T-helper 2 cell treated with Interferon-gamma antibody and Interleukin-4, amounts not matched to agents 5 μg/mL and 100 μg/mL, for 36 hours (primary cell): ENCODE data around the gene KNTC1.
A peak's percentile ranks its signal among the peaks of the same experiment; 100 is the strongest.
"Not testable (repeated sequence)": the region's sequence is repeated elsewhere in the genome, so short reads cannot be mapped to it uniquely, and the experiment has no call there.

Experiments used
- DNase-seq: peaks from one replicate; pipeline ENCODE4 v3.0.0; 2021; ENCODE audit warnings: low spot score
- H3K27ac Mint-ChIP-seq: one replicate; pipeline ENCODE4 v1.8.0; 2021; ENCODE audit warnings: mild to moderate bottlenecking, mixed read lengths
- H3K27me3 Mint-ChIP-seq: one replicate; pipeline ENCODE4 v1.8.0; 2021; ENCODE audit warnings: low read depth, mixed read lengths
- H3K36me3 Mint-ChIP-seq: one replicate; pipeline ENCODE4 v1.8.0; 2021; ENCODE audit warnings: low read depth, mixed read lengths
- H3K4me1 Mint-ChIP-seq: one replicate; pipeline ENCODE4 v1.8.0; 2021; ENCODE audit warnings: low read depth, mixed read lengths
- H3K4me3 Mint-ChIP-seq: one replicate; pipeline ENCODE4 v1.8.0; 2022; ENCODE audit warnings: mild to moderate bottlenecking, moderate library complexity, mixed read lengths
- H3K9me3 Mint-ChIP-seq: one replicate; pipeline ENCODE4 v1.8.0; 2021; ENCODE audit warnings: mixed read lengths

KNTC1 gene

DNA sequence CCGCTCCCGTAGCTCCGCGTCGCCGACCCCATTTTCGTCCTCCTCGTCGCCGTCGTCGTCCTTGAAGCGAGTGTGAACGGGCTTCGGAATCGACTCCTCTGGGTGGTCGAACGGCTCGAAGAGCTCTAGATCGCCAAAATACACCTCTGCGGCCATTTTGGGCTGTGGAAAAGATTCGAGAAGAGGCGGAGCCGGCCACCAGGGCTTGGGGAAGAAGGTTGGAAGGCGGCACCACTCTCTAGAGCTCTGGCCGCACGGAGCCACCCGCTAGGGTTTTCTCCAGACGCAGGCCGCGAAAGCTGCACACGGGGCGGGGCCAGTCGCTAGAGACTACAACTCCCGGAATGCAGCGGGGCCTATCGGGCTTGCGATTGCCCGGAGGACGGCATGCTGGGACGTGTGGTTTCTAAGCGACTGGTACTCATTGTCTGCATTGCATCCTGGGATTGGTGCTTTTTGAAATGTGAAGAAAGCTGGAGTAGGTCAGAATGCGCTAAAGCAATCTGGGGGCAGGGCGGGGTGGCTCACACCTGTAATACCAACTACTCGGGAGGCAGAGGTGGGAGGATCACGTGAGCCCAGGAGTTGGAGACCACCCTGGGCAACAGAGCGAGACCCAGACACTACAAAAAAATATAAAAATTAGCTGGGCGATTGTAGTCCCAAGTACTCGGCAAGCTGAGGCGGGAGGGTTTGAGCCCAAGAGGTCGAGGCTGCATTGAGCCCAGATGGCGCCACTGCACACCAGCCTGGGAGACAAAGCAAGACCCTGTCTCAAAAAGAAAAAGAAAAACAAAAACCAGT lies 26.2 kb upstream of the KNTC1 start, which contains the start of gene ZCCHC8:
Gene ZCCHC8 (minus strand): TSS at position 248 of the 804 bp plus-strand sequence. CDS start 92 bp downstream, at position 156.
- peak within 1 kb of the TSS; percentile 96 for H3K27ac Mint-ChIP-seq
- peak; percentile 97 for DNase-seq
- H3K36me3 Mint-ChIP-seq, result peaks cover 47% of the 10 kb centered on the region
- peak within 1 kb of the TSS; percentile 99 for H3K4me3 Mint-ChIP-seq
- no peaks in the 10 kb centered on the region for H3K27me3 Mint-ChIP-seq
- H3K4me1 Mint-ChIP-seq, result peaks cover 25% of the 10 kb centered on the region
- H3K9me3 Mint-ChIP-seq, result no peaks in the 10 kb centered on the region

GRCh38 chr12:122501489-122501989 lies 25.5 kb upstream of the KNTC1 start:
- DNase-seq, result no peak
- Mint-ChIP-seq H3K27me3 (no peaks in the 10 kb centered on the region), H3K36me3 (peaks cover 53% of the 10 kb centered on the region)

GRCh38 chr12:122503147-122503751 lies 23.8 kb upstream of the KNTC1 start:
- no peak overlapping the region for H3K27ac Mint-ChIP-seq
- H3K4me3 Mint-ChIP-seq, result no peak overlapping the region
- no peaks in the 10 kb centered on the region for H3K27me3 Mint-ChIP-seq
- H3K9me3 Mint-ChIP-seq, result no peaks in the 10 kb centered on the region
- DNase-seq, result no peak
- peaks cover 55% of the 10 kb centered on the region for H3K36me3 Mint-ChIP-seq
- peaks cover 23% of the 10 kb centered on the region for H3K4me1 Mint-ChIP-seq

More at GRCh38 chr12:122501489-122501989, 25.5 kb upstream of the KNTC1 start:
- Mint-ChIP-seq H3K4me3 (peak overlapping the region; percentile 99), H3K27ac (peak overlapping the region; percentile 96), H3K9me3 (no peaks in the 10 kb centered on the region), H3K4me1 (peaks cover 25% of the 10 kb centered on the region)

DNA sequence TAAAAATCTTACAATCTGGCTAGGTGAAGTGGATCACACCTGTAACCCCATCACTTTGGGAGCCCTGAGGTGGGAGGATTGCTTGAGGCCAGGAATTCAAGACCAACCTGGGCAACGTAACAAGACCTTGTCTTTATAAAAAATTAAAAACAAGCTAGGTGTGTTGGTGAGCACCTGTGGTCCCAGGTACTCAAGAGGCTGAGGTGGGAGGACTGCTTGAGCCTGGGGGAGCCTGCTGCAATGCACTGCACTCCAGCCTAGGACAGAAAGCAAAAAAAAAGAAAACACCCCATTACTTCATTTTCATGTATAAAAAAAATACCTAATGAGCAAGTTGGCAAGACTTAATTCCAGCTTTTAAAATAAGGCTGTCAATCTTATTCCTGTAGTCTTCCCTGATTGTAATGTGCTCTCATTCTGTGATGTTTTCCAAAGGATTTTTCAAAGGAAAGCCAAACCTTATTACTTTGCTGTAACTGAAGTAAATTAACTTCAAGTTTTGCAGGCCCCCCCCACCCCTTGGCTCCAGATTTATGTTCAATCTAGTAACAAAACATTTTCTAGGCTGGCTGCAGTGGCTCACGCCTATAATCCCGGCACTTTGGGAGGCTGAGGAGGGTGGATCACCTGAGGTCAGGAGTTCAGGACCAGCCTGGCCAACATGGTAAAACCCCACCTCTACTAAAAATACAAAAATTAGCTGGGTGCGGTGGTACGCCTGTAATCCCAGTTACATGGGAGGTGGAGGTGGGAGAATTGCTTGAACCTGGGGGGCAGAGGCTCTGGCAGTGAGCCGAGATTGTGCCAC lies 23.1 kb upstream of the KNTC1 start:
- Mint-ChIP-seq H3K27me3 (no peaks in the 10 kb centered on the region), H3K36me3 (peaks cover 53% of the 10 kb centered on the region), H3K4me1 (peaks cover 17% of the 10 kb centered on the region), H3K9me3 (no peaks in the 10 kb centered on the region), H3K4me3 (no peak overlapping the region), H3K27ac (peak overlapping the region; percentile 45)
- no peak for DNase-seq

GRCh38 chr12:122505419-122506051 lies 21.5 kb upstream of the KNTC1 start:
- Mint-ChIP-seq H3K9me3 (no peaks in the 10 kb centered on the region), H3K36me3 (peaks cover 59% of the 10 kb centered on the region), H3K27ac (no peak overlapping the region), H3K27me3 (no peaks in the 10 kb centered on the region), H3K4me3 (no peak overlapping the region), H3K4me1 (peaks cover 14% of the 10 kb centered on the region)
- no peak for DNase-seq

GRCh38 chr12:122506393-122506938 lies 20.6 kb upstream of the KNTC1 start:
- Mint-ChIP-seq H3K27me3 (no peaks in the 10 kb centered on the region), H3K36me3 (peaks cover 65% of the 10 kb centered on the region), H3K27ac (no peak overlapping the region), H3K4me3 (no peak overlapping the region), H3K4me1 (peaks cover 8% of the 10 kb centered on the region), H3K9me3 (no peaks in the 10 kb centered on the region)
- DNase-seq, result no peak

DNA sequence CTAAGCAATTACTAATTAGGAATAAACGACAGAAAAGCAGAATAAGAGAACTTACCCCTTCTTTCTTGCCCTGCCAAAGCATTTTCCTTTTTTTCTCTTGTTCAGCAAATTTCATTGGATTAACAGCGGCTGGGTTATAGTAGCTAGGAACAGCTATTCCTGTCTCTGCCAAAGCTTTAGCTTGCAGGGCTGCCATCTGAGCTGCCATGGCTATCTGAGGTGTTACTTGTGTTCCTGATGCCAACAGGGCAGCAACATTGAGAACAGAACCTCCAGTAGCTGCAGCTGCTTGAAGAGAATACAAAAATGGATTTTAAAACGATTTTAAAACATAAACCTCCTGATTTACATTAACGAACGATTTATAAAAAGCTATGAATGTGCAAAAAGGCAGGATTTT lies 18.9 kb upstream of the KNTC1 start:
- Mint-ChIP-seq H3K4me3 (no peak overlapping the region), H3K36me3 (peaks cover 71% of the 10 kb centered on the region), H3K9me3 (no peaks in the 10 kb centered on the region), H3K4me1 (no peaks in the 10 kb centered on the region), H3K27ac (no peak overlapping the region), H3K27me3 (no peaks in the 10 kb centered on the region)
- no peak for DNase-seq

DNA sequence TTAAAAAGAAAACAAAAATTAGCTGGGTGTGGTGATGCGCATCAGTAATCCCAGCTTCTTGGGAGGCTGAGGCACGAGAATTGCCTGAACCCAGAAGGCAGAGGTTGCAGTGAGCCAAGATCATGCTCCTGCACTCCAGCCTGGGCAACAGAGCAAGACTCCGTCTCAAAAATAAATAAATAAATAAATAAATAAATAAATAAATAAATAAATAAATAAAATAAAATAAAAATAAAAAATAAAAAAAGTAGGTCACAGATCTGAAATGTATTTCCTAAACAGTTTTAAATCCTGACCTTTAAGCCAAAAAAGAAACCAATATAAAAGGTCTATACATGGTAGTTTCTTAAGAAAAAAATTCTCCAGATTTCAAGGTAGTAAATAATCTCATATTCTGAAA lies 14.0 kb upstream of the KNTC1 start:
- peaks cover 13% of the 10 kb centered on the region for H3K4me1 Mint-ChIP-seq

GRCh38 chr12:122513660-122514059 lies 13.4 kb upstream of the KNTC1 start:
- DNase-seq, result no peak
- no peak overlapping the region for H3K4me3 Mint-ChIP-seq
- no peaks in the 10 kb centered on the region for H3K27me3 Mint-ChIP-seq
- peaks cover 82% of the 10 kb centered on the region for H3K36me3 Mint-ChIP-seq
- no peaks in the 10 kb centered on the region for H3K9me3 Mint-ChIP-seq
- peaks cover 13% of the 10 kb centered on the region for H3K4me1 Mint-ChIP-seq
- no peak overlapping the region for H3K27ac Mint-ChIP-seq

More for the DNA sequence above, 14.0 kb upstream of the KNTC1 start:
- not testable (repeated sequence) for H3K27ac Mint-ChIP-seq, H3K4me3 Mint-ChIP-seq, DNase-seq, H3K9me3 Mint-ChIP-seq, H3K27me3 Mint-ChIP-seq
- H3K36me3 Mint-ChIP-seq, result peaks cover 81% of the 10 kb centered on the region

DNA sequence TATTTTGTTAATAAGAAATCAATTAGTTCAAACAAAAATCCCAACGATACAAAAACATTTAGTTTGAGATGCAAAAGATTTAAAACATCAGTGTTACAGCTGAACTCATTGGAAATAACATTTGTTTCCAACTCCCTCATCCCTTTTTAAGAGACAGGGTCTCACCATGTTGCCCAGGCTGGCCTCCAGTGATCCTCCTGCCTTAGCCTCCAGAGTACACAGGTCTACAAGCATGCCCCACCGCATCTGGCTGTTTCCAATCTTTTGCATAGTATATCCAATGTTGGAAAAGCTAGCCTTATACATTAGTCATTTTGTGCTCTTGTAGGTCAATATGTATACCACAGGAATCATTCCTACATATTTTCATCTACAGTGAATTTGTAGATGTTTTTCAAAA lies 11.8 kb upstream of the KNTC1 start:
- no peaks in the 10 kb centered on the region for H3K27me3 Mint-ChIP-seq
- H3K9me3 Mint-ChIP-seq, result no peaks in the 10 kb centered on the region
- no peak for DNase-seq
- H3K36me3 Mint-ChIP-seq, result peaks cover 79% of the 10 kb centered on the region
- peaks cover 19% of the 10 kb centered on the region for H3K4me1 Mint-ChIP-seq
- no peak overlapping the region for H3K27ac Mint-ChIP-seq
- H3K4me3 Mint-ChIP-seq, result no peak overlapping the region

GRCh38 chr12:122516544-122517361 lies 10.3 kb upstream of the KNTC1 start:
- no peak for DNase-seq
- Mint-ChIP-seq H3K4me3 (no peak overlapping the region), H3K27ac (no peak overlapping the region), H3K9me3 (no peaks in the 10 kb centered on the region), H3K27me3 (no peaks in the 10 kb centered on the region), H3K36me3 (peaks cover 81% of the 10 kb centered on the region), H3K4me1 (peaks cover 26% of the 10 kb centered on the region)

DNA sequence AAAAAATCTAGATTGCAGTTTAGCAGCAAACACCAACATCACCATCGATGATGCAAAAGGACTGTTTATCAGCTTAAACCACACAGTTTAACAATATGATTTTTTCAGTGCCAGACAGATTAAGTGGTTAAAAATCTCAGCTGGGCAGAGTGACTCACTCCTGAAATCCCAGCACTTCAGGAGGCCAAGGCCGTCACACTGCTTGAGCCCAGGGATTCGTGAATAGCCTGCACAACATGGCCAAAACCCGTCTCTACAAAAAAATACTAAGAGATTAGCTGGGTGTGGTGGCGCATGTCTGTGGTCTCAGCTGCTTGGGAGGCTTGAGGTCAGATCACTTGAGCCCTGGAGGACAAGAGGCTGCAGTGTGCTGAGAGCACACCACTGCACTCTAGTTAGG lies 9.2 kb upstream of the KNTC1 start:
- Mint-ChIP-seq H3K4me1 (peaks cover 35% of the 10 kb centered on the region), H3K36me3 (peaks cover 79% of the 10 kb centered on the region), H3K4me3 (no peak overlapping the region), H3K9me3 (no peaks in the 10 kb centered on the region), H3K27ac (no peak overlapping the region), H3K27me3 (no peaks in the 10 kb centered on the region)
- DNase-seq, result no peak
